ENCODE measurements around the gene CCDC51. TPM values are rescaled to one million over a fixed set of nuclear protein-coding genes. Genes with fewer than 3 reads are reported as not detected.

CCDC51 gene
- total RNA-seq, 1 donor from 2014 or later, result 11.5 TPM

- Histone ChIP-seq H3K36me3 (peaks cover 0 to 16% of the 10 kb centered on the region in 2 donors), H3K4me1 (peaks cover 90% of the 10 kb centered on the region), H3K27ac (peak overlapping the region; percentile 85), H3K27me3 (no peaks in the 10 kb centered on the region), H3K4me3 (peak overlapping the region; percentile 79 to 97), H3K9me3 (no peaks in the 10 kb centered on the region)
- TF ChIP-seq POLR2AphosphoS5 (IDR thresholded peaks at IDR 0.05; ENCODE audit: insufficient read depth in 1 of 2, low read depth in 1 of 2) (peak in 1 of 2 donors; percentile 18), CTCF (IDR thresholded peaks at IDR 0.05) (no peak)
- DNase-seq (ENCODE audit: extremely low spot score in 2 of 2), result no peak
- intact Hi-C loops (cut with DNase I), result no loop called here
Measured at GRCh38 chr3:48426401-48426909, 13.5 kb downstream of the CCDC51 start.

- no peak for DNase-seq (ENCODE audit: extremely low spot score in 2 of 2)
- H3K4me3 ChIP-seq, result peak overlapping the region in 1 of 2 donors; percentile 97
- H3K36me3 ChIP-seq, result peaks cover 0 to 16% of the 10 kb centered on the region in 2 donors
- peak; percentile 25 to 50 for TF ChIP-seq POLR2AphosphoS5 (IDR thresholded peaks at IDR 0.05; ENCODE audit: insufficient read depth in 1 of 2, low read depth in 1 of 2)
- TF ChIP-seq CTCF (IDR thresholded peaks at IDR 0.05), result no peak
- no peak for TF ChIP-seq POLR2A (IDR thresholded peaks at IDR 0.05)
- H3K27me3 ChIP-seq, result no peaks in the 10 kb centered on the region
- no peaks in the 10 kb centered on the region for H3K9me3 ChIP-seq
- H3K27ac ChIP-seq, result peak overlapping the region; percentile 85
- H3K4me1 ChIP-seq, result peaks cover 80% of the 10 kb centered on the region
- intact Hi-C loops (cut with DNase I), result no loop called here
Measured at GRCh38 chr3:48425281-48425812, 14.6 kb downstream of the CCDC51 start.

- no peak overlapping the region for H3K4me3 ChIP-seq
- peak overlapping the region; percentile 85 for H3K27ac ChIP-seq
- no peaks in the 10 kb centered on the region for H3K27me3 ChIP-seq
- H3K4me1 ChIP-seq, result peaks cover 73% of the 10 kb centered on the region
- no peak for DNase-seq (ENCODE audit: extremely low spot score in 2 of 2)
- intact Hi-C loops (cut with DNase I), result no loop called here
- TF ChIP-seq CTCF (IDR thresholded peaks at IDR 0.05) (no peak), POLR2AphosphoS5 (IDR thresholded peaks at IDR 0.05; ENCODE audit: insufficient read depth in 1 of 2, low read depth in 1 of 2) (no peak), POLR2A (IDR thresholded peaks at IDR 0.05) (no peak)
- H3K36me3 ChIP-seq, result peaks cover 0 to 26% of the 10 kb centered on the region in 2 donors
- H3K9me3 ChIP-seq, result no peaks in the 10 kb centered on the region
Measured at GRCh38 chr3:48423883-48424695, 15.8 kb downstream of the CCDC51 start.

- H3K27ac ChIP-seq, result peak overlapping the region; percentile 9
- H3K9me3 ChIP-seq, result no peaks in the 10 kb centered on the region
- H3K36me3 ChIP-seq, result peaks cover 0 to 27% of the 10 kb centered on the region in 2 donors
- peaks cover 69% of the 10 kb centered on the region for H3K4me1 ChIP-seq
- intact Hi-C loops (cut with DNase I), result no loop called here
- H3K27me3 ChIP-seq, result no peaks in the 10 kb centered on the region
- no peak for DNase-seq (ENCODE audit: extremely low spot score in 2 of 2)
- TF ChIP-seq POLR2A (IDR thresholded peaks at IDR 0.05), result no peak
- no peak for TF ChIP-seq POLR2AphosphoS5 (IDR thresholded peaks at IDR 0.05; ENCODE audit: insufficient read depth in 1 of 2, low read depth in 1 of 2)
- TF ChIP-seq CTCF (IDR thresholded peaks at IDR 0.05), result no peak
- H3K4me3 ChIP-seq, result no peak overlapping the region
Measured at GRCh38 chr3:48423241-48423882, 16.6 kb downstream of the CCDC51 start.
